Hematopoietic multipotent progenitor cell treated with erythropoietin and hydrocortisone succinate and interleukin-3 and kit ligand, for 17 days (in vitro differentiated cells): ENCODE measurements around the gene UBE2L3.
"Not testable (repeated sequence)": the region's sequence is repeated elsewhere in the genome, so short reads cannot be mapped to it uniquely, and the experiment has no call there.

Experiments used
- DNase-seq: peaks from one replicate; pipeline ENCODE4 v3.0.0-alpha.2; 2015; ENCODE audit warnings: low spot score

UBE2L3 gene

GRCh38 chr22:21602579-21602978 lies 35.1 kb downstream of the UBE2L3 start:
- DNase-seq, result no peak

- no peak for DNase-seq
Measured at GRCh38 chr22:21603973-21604372, 36.5 kb downstream of the UBE2L3 start.

- DNase-seq, result no peak
Measured at GRCh38 chr22:21605887-21606564, 38.5 kb downstream of the UBE2L3 start.

DNA sequence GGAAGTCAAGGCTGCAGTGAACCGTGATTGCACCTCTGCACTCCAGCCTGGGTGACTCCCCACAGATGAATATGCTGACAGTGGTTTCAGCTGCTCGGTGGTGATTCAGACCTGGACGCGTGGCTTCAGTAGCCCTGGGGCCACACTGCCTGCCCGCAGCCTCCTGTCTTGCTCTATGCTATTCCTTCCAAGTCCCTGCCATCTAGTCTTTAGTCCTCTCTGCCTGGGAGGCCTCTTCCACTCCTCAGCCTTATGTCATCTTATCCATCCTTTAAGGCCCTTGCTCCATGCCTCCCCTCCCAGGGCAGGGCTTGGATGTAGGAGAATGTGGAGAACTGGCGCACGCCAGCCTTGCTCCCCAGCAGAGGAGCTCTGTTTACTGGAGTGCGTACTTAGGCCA lies 39.3 kb downstream of the UBE2L3 start:
- no peak for DNase-seq

DNA sequence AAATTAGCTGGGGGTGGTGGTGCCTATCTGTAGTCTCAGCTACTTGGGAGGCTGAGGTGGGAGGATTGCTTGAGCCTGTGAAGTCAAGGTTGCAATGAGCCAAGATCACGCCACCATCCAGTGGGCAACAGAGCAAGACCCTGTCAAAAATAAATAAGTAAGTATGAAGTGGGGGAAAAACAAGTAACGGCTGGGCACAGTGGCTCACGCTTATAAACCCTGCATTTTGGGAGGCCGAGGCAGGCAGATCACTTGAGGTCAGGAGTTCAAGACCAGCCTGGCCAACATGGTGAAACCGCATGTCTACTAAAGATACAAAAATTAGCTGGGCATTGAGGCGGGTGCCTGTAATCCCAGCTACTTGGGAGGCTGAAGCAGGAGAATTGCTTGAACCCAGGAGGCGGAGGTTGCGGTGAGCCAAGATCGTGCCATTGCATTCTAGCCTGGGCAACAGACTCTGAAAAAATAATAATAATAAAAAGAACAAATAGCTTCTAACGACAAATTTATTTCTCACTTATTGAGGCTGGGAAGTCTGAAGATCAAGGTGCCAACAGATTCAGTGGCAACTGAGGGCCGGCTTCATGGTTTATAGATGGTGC lies 42.1 kb downstream of the UBE2L3 start:
- not testable (repeated sequence) for DNase-seq

DNA sequence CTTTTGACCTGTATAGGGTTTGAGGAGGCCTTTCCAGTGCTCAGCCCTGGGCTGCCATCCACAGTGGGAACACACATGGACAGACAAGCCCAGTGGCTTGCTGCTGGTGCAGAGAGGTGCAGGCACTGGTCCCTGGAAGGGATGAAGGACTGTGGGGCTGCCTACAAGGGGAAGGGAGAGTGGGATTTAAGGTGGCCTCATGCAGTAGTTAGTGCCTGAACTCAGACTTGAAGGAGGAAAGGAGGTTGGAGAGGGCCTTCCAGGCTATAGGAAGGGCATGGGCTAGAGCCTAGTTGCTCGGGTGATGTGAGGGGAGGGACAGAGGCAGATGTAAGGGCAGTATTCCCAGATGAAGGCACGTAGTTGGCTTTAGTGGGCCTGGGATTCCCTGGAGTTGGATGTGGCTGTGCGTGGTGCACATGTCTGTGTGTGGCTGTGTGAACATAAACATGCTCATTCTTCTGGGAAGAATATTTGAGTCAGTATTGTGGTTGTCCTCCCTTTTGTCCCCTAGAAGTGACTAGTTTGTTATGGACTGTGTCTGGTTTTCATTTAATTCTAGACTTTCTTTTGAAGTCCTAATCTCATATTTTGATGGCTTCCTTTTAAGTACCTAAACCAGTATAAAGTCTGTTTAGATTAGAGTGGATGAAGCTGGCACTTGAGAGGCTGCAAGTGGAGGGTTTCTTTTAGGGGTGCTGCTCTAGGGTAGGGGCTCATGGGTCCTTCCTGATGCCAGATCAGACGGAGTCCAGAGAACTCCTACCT lies 43.9 kb downstream of the UBE2L3 start:
- DNase-seq, result no peak

DNA sequence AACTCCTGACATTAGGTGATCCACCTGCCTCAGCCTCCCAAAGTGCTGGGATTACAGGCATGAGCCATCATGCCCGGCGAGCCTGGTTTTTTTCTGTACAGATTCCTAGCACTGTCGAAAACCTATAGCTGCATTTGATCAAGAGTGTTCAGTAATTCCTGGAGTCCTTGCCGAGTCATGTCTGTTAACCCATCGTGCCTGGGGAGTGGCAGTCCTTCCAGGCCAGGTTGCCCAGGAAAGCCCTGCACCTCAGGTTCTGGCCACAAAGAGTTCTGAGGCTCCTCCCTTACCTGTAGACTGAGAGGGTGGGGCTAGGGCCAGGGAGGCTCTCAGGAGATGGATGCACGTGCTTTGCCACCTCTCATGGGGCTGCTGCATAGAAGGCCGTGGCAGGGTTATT lies 45.3 kb downstream of the UBE2L3 start:
- no peak for DNase-seq

GRCh38 chr22:21613553-21614233 lies 46.2 kb downstream of the UBE2L3 start:
- DNase-seq, result no peak

GRCh38 chr22:21615731-21616130 lies 48.2 kb downstream of the UBE2L3 start:
- DNase-seq, result no peak

- not testable (repeated sequence) for DNase-seq
Measured at GRCh38 chr22:21617337-21617736, 49.8 kb downstream of the UBE2L3 start.

DNA sequence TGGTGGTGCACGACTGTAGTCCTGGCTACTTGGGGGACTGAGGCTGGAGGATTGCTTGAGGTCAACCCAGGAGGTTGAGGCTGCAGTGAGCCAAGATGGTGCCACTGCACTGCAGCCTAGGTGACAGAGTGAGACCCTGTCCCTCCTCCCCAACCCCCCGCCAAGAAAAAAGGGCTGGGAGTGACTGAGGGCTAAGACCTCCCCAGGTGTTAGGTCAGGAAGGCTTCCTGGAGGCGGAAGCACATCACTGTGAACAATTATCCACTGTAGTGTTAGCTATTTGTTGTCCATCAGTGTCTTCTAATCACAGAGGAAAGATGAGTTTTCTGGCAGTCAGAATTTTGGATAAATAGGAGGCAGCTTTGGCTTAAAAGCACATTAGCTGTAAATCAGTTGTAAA lies 53.5 kb downstream of the UBE2L3 start:
- DNase-seq, result no peak

DNA sequence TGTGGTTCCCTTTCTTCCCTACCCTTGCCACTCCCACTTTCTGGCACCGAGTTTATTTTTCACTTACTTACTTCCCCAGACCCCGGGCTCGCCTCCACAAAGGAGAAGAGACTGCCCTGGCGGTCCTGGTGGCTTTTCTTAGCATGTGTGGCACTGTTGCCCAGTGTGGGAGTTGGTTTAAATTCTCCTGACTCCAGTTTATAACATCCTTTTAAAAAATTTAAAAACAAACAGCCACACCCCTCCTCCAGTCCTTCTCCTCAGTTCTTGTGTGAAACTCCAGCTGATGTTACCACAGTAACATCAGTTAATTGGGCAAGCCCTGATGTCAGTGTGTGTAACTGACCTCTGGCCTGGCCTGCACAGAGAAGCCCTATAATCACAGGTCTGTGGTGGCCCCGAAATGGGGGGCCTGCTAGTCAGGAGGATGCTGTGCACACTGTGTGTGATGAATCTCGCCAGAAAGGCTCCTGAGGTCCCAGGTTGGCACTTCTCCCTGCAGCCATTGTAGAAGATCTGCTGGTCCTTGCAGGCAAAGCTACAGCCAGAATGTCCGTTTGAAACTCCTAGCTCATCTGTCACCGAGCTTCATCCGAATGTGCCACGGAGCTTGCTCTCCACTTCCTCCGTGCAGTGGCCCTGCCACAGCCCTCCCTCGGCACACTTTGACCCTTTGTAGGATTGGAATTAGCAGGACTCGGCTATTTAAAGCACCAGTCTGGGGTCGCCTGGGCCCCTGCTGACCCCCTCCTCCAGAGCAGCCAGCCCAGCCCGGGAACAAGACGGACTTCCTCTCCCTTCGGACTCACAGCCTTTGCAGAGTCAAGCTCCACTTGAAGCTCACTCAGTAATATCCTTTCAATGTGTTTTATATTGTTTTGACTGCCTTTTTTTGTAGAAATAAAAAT lies 54.8 kb downstream of the UBE2L3 start:
- no peak for DNase-seq

DNA sequence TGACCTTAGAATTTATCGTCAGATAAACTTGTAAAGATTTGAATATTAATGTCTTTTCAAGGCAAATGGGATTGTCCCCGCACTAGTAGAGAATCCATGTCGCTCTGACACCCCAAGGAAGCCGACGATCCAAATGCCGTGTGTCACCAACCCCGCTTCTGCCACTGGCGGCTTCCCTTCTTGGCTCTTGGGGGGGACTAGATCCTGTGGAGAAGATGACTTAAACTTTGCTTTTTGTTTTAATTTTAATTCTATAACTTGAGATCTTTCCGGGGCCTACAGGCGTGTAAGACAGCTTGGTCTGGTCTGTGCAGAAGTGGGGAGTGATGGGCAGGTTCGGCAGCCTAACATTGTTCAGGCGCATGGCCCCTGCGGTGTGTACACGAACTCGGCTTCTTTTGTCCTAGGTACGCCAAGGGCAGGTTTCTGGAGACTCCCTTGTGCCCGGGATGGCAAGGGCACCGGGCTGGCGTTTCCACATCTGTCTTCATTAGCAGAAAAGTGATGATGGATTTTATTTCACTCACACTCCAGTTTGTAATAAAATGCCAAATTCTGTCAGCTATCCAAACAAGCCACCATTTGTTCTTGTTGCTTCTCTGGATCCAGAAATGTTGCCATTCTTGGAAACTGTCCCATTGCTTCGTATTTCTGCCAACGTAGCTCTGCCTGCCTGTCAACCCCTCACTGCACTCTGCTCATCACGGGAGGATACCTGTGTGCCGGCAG lies 55.6 kb downstream of the UBE2L3 start:
- DNase-seq, result no peak

DNA sequence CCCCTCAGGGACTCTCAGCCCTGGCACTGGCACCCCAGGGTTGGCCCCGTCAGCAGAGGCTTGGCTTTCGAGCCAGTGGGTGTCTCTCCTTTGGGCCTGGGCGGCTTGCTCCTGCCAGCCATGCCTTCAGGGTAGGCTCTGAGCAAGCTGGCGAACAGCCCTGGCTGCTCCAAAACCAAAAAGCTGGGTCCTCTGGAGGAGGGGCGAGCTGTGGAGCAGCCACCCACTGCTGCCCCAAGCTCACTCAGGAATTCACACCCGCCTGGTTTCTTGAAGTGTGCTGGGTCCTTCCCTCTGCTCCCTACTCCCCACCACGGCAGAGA lies 56.1 kb downstream of the UBE2L3 start:
- no peak for DNase-seq

DNA sequence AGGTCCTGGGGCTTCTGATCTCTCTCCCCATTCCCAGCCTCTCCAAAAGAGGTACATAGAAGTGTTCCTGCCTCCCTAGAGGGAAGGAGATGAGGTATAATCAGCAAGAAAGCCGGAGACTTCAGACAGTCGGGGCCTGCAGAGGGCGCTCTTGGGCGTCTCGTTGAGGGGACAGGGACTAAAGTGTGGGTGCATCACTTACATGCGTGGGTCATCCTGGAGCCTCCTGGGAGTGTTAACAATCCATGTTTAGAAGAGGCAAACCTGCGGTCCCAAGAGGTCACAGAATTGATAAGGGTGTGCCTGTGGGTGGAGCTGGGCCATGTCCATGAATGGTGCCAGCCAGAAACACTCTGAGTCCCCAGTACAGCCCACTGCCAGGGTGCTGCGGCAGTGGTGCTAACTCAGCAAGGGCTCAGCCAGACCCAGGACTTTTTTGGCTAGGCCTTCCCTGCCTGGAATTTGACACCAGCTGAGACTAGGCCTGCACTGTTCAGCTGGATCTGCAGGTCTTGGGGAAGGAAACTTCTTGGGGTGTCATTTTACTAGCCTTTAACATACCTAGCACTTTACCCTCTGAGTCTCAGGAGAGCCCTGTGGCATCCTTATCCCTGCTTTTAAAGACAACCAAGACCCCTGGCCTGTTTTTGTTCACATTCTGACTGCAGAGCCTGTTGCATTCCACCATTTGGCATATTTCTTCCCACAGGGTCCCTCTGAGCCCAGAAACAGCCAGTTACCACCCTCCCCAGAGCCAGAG lies 56.8 kb downstream of the UBE2L3 start:
- DNase-seq, result peak; percentile 44

- no peak for DNase-seq
Measured at GRCh38 chr22:21624880-21625791, 57.6 kb downstream of the UBE2L3 start.

- DNase-seq, result no peak
Measured at GRCh38 chr22:21626073-21626734, 58.7 kb downstream of the UBE2L3 start.

DNA sequence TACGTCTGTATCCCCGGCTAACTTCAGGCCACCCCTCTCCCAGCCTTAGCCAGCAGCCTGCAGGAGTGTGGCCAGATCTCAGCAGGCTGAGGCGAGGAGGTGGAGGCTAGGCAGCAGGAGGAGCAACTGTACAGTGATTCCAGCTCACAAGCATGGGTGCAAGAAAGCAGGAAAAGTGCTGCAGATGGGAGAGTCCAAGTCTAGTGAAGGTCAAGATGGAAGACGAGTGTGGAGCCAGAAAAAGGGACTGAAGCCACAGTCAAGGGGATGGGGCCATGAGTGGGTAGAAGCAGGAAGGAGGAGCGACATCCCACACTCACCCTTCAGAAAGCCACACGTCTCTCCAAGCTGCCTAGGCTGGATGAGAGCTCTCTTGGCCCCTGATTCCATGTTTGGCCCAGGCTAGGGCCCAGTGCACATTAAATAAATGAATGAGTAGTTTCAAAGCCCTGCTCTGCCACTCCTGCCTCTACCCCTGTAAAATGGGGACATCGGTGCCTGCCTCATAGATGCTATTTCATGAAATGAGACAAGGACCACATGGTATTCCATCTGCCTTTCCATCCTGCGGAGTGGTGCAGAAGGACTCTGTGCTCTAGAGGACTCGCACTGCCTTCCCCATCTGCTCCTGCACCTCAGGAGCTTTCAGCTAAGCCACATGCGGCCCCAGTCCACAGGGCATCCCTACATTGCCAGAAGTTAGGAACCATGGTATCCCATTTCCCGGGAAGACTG lies 59.4 kb downstream of the UBE2L3 start:
- DNase-seq, result no peak
